Retinal pigment epithelial cell (primary cell): Measurements from ENCODE around the gene MBOAT2.
"Not testable (repeated sequence)": the region's sequence is repeated elsewhere in the genome, so short reads cannot be mapped to it uniquely, and the experiment has no call there.

ENCODE experiments used
- DNase-seq: peaks from one replicate; pipeline ENCODE4 v3.0.0-alpha.2; 2010; ENCODE audit warnings: low read depth
- H3K4me3 ChIP-seq: 2 replicates; pipeline ENCODE4 v1.5.1; 2011; ENCODE audit warnings: mild to moderate bottlenecking, low read length, control low read depth, moderate library complexity
- TF ChIP-seq, protein P1 (sequence below): conservative IDR thresholded peaks from 2 replicates; pipeline ENCODE4 v1.5.1; 2011; ENCODE audit warnings: low read depth, low read length, control low read depth, inconsistent platforms

MBOAT2 gene, protein sequence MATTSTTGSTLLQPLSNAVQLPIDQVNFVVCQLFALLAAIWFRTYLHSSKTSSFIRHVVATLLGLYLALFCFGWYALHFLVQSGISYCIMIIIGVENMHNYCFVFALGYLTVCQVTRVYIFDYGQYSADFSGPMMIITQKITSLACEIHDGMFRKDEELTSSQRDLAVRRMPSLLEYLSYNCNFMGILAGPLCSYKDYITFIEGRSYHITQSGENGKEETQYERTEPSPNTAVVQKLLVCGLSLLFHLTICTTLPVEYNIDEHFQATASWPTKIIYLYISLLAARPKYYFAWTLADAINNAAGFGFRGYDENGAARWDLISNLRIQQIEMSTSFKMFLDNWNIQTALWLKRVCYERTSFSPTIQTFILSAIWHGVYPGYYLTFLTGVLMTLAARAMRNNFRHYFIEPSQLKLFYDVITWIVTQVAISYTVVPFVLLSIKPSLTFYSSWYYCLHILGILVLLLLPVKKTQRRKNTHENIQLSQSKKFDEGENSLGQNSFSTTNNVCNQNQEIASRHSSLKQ

DNA sequence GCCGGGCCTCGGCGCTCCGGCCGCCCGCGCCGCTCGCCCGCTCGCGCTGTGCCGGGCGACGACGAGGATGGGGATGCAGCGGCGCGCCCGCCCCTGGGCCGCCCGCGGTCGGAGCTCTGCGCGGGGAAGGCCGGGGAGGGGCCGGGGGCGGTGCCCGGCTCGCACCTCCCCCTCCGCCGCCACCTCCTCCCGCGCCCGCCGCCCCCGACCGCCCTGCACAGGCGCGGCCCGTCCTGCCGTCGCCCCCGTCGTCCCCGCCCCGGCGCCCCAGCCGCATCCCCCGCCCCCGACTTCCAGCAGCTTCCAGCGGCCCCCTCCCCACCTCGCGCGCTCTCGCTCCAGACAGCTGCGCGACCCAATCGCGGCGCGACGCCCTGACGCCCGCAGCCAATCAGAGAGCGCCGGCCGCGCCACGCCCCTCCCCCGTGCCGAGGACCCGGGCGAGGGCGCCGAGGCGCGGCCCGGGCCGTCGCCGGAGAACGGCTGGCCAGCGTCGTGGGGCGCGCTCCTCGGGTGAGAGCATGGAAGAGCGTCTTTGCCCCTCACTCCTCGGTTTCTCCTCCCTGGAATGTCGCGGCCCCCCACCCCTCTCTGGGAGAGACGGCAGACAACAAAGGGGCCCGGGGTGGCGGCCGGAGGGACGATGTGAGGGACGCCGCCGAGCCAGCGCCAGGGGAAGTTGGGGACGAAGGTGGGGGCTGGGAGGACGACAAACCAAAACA, at the start of gene MBOAT2:
TSS of gene MBOAT2 (minus strand) at position 69 of the 722 bp plus-strand sequence. CDS start 70 bp downstream, outside the sequence.
- peak; percentile 59 for DNase-seq
- TF ChIP-seq, protein P1, sequence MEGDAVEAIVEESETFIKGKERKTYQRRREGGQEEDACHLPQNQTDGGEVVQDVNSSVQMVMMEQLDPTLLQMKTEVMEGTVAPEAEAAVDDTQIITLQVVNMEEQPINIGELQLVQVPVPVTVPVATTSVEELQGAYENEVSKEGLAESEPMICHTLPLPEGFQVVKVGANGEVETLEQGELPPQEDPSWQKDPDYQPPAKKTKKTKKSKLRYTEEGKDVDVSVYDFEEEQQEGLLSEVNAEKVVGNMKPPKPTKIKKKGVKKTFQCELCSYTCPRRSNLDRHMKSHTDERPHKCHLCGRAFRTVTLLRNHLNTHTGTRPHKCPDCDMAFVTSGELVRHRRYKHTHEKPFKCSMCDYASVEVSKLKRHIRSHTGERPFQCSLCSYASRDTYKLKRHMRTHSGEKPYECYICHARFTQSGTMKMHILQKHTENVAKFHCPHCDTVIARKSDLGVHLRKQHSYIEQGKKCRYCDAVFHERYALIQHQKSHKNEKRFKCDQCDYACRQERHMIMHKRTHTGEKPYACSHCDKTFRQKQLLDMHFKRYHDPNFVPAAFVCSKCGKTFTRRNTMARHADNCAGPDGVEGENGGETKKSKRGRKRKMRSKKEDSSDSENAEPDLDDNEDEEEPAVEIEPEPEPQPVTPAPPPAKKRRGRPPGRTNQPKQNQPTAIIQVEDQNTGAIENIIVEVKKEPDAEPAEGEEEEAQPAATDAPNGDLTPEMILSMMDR = no peak
- peak within 1 kb of the TSS; percentile 64 for H3K4me3 ChIP-seq

DNA sequence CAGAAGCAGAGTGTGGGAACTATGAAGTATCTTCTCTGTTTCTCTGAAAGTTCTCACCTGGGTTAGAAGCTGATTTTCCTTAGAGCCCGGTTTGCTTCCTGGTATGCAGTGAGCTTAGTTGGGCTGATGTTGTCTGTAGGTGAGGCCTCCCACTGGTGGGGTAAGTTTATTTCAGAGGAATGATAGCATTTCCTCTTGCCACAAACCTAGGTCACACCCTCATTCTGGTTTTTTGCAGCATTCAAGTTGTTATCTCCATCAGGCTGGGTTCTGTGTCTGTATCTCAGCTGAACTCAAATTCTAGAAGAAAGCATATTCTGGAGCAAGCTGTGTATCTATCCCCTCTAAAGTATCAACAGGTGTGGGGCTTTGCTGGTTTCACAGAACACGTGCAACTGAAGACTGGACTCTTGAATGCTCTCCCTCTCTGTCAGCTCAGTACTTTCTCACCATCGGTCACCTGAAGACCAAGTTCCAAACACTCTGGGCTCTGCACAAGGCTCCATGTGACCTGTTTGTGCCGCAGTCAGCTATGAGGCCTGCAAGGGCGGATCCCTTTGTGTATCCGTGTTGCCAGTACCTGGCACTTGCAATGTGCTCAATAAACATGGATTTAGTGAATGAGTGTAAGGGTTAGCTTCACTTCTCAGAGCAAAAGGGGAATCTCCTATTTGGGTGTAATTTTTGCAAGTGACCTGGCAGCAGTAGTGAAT, 49.5 kb upstream of the MBOAT2 start:
- TF ChIP-seq, protein P1 = no peak
- DNase-seq = no peak
- no peak overlapping the region for H3K4me3 ChIP-seq

DNA sequence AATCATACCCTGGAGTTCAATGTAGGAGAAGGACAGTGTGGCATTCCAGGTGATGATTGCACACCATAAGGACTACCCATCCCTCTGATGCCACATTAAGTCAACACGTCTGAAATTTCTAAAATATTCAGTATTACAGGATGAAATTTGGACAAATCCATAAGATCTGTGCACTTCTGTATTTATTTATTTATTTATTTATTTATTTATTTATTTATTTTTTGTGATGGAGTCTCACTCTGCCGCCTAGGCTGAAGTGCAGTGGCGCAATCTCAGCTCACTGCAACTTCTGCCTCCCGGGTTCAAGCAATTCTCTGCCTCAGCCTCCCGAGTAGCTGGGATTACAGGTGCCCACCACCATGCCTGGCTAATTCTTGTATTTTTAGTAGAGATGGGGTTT, 48.0 kb upstream of the MBOAT2 start:
- not testable (repeated sequence) for H3K4me3 ChIP-seq, DNase-seq

DNA sequence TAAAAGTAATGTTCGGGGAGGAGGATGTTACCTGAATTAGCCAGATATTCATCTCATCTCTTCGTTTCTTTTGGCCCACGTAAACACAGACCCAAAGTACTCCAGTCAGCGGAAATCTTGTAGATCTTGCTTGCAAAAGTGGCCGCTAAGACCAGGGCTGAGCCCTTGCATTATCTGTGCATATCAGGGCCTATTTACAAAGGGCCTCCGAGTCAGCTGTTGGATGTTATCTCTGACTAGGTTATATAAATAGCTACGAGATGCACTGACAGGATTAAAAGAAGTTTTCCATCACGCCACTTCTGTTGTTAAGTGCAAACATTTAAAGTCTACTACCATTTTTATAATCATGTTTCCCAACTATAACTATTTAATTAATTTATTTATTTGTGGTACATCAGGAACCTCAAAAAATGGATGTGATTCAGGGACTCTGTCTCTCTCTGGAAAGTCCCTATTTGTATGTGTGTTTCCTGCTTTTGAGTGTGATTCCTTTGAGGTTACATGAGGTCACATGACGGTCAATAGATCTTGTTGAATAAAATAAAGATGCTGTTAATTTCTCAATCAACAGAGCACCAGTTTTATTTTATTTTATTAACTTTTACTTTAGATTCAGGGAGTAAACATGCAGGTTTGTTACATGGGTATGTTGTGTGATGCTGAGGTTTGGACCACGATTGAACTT, 46.8 kb upstream of the MBOAT2 start:
- TF ChIP-seq, protein P1 = no peak
- H3K4me3 ChIP-seq = no peak overlapping the region
- no peak for DNase-seq

DNA sequence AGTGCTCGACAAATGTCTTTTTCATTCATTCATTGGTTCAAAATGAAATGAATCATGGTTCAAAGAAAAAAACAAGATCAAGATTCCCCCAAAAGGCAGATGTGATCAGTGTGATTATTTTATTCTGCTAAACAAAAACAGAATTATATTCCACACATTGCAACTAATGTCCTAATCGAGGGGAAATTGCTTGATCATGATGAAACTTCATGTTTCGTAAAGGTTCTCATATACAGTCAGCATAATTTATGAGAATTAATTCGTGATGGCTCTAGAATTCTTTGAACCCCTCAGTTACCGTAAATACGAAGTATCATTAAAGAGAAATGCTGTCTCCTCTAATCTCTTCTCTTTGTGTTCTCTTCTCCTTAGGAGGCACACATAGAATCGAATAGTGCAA, 42.1 kb upstream of the MBOAT2 start:
- DNase-seq = no peak
- no peak overlapping the region for H3K4me3 ChIP-seq
- TF ChIP-seq, protein P1 = no peak

DNA sequence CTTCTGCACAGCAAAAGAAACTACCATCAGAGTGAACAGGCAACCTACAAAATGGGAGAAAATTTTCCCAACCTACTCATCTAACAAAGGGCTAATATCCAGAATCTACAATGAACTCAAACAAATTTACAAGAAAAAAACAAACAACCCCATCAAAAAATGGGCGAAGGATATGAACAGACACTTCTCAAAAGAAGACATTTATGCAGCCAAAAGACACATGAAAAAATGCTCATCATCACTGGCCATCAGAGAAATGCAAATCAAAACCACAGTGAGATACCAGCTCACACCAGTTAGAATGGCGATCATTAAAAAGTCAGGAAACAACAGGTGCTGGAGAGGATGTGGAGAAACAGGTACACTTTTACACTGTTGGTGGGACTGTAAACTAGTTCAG, 40.0 kb upstream of the MBOAT2 start:
- not testable (repeated sequence) for H3K4me3 ChIP-seq, DNase-seq

DNA sequence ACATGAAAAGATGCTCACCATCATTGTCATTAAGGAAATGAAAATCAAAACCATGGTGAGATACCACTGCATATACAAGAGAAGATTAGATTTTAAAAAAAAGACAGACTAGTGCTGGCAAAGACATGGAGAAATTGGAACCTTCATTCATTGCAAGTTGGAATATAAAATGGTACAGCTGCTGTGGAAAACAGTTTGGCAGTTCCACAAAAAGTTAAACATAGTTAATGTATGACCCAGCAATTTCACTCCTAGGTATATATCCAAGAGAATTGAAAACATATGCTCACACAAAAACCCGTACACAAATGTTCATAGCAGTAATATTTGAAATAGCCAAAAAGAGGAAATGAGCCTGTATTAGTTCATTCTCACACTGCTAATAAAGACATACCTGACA, 33.7 kb upstream of the MBOAT2 start:
- H3K4me3 ChIP-seq = no peak overlapping the region
- TF ChIP-seq, protein P1 = no peak
- DNase-seq = no peak
